Lower leg skin (tissue), 3 donors: ENCODE results near the gene CYB561A3.

Experiments used
- POLR2A ChIP-seq, 2 donors: fragments of 450-650 bp; IDR thresholded peaks; one replicate each; pipeline ENCODE4 v1.6.1; 2016 to 2017; ENCODE audit warnings: antibody characterized with exemption in 2 of 2, mild to moderate bottlenecking in 1 of 2, moderate library complexity in 1 of 2
- TF ChIP-seq, protein P1 (sequence below), 3 donors: fragments of 450-650 bp; IDR thresholded peaks; one replicate each; pipeline ENCODE4 v1.5.1; 2016; ENCODE audit warnings: antibody characterized with exemption in 3 of 3, mild to moderate bottlenecking in 3 of 3, moderate library complexity in 2 of 3

DNA sequence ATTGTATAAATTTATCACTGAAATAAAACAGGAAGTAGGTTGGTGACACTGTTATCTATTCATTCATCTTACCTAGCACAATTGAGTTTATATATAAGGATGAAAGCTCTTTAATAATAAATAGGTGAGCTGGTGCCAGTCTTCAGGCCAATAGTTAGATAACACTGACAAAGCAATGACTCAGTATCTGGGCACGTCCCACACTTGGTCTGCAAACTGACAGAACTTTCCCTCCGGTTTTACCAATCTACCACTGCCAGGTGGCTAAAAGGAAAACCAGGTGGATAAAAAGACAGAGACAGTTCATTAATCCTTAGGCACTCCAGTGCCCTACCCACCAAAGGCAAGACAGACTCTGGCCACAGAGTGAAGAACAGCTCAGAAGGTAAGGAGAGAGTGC is 46.4 kb downstream of the CYB561A3 start:
- TF ChIP-seq, protein P1, sequence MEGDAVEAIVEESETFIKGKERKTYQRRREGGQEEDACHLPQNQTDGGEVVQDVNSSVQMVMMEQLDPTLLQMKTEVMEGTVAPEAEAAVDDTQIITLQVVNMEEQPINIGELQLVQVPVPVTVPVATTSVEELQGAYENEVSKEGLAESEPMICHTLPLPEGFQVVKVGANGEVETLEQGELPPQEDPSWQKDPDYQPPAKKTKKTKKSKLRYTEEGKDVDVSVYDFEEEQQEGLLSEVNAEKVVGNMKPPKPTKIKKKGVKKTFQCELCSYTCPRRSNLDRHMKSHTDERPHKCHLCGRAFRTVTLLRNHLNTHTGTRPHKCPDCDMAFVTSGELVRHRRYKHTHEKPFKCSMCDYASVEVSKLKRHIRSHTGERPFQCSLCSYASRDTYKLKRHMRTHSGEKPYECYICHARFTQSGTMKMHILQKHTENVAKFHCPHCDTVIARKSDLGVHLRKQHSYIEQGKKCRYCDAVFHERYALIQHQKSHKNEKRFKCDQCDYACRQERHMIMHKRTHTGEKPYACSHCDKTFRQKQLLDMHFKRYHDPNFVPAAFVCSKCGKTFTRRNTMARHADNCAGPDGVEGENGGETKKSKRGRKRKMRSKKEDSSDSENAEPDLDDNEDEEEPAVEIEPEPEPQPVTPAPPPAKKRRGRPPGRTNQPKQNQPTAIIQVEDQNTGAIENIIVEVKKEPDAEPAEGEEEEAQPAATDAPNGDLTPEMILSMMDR (IDR thresholded peaks at IDR 0.05): no peak
- TF ChIP-seq POLR2A (IDR thresholded peaks at IDR 0.05): no peak
